HG02759 (cell line): ENCODE data around the gene DIS3L.
"Not testable (repeated sequence)": the region's sequence is repeated elsewhere in the genome, so short reads cannot be mapped to it uniquely, and the experiment has no call there.

Experiments used
- ATAC-seq: cut with Tn5 transposase; IDR thresholded peaks from one replicate; pipeline ENCODE4 v1.9.1; 2021; ENCODE audit warnings: mild to moderate bottlenecking, moderate library complexity; ENCODE audit not compliant: unreplicated experiment

Gene DIS3L

DNA sequence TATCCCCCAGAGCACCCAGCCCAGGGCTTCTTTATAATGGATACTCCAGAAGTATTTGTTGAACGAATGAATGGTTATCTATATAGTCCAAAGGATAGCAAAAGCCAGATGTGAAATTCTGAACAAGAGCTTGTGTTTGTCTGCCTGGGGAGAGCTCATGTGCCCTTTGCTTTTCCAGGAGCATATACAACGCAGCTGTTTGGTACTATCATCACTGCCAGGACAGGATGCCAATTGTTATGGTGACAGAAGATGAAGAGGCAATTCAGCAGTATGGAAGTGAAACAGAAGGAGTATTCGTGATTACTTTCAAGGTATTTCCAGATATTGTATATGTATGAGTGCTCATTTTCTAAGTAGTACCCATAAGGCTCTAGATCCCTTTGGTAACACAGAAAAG is 15.2 kb downstream of the DIS3L start:
- no peak for ATAC-seq

DNA sequence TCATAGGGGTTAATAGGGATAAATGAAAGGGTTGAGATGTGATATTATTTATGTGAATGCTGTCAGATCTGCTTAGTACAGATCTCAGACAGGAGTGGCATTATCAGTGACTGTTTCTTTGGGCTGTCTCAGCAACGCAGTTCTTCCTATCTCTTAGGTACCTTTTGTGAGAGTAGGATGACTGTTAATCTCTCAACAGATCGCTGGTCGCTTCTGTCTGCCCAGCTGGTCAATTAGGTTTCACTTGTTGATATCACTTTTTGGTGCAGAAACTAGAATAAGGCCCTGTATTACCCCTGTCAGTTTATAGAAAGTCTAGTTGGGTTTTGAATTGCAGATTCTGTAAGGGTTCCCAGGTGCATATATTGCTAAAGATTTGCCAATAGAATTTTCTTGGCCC is 16.5 kb downstream of the DIS3L start:
- no peak for ATAC-seq

DNA sequence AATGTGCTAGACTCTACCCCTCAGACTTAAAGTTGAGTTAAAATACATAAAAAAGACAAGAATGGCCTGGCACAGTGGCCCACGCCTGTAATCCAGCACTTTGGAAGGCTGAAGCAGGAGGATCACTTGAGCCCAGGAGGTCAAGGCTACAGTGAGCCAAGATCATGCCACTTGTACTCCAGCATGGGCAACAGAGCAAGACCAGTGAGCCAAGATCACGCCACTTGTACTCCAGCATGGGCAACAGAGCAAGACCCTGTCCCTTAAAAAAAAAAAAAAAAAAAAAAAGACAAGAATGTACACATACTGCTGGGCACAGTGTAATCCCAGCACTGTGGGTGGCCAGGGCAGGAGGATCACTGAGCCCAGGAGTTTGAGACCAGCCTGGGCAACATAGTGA is 17.4 kb downstream of the DIS3L start:
- no peak for ATAC-seq

DNA sequence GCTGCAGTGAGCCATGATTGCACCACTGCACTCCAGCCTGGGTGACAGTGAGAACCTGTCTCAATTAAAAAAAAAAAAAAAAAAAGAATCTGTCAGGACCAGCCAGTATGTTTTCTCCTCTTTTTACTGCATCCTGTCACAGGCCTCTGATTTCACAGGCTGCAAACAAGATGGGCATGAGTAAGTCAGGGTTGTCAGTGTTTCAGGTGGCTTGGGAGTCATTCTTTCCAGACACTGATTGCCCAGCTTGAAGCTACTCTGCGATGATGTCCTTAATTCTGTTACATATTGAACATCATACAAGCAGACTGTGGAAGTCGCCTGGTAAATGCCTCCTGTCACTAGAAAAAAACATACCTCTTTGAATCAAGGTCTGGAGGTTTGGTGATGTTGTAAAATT is 18.8 kb downstream of the DIS3L start:
- no peak for ATAC-seq

DNA sequence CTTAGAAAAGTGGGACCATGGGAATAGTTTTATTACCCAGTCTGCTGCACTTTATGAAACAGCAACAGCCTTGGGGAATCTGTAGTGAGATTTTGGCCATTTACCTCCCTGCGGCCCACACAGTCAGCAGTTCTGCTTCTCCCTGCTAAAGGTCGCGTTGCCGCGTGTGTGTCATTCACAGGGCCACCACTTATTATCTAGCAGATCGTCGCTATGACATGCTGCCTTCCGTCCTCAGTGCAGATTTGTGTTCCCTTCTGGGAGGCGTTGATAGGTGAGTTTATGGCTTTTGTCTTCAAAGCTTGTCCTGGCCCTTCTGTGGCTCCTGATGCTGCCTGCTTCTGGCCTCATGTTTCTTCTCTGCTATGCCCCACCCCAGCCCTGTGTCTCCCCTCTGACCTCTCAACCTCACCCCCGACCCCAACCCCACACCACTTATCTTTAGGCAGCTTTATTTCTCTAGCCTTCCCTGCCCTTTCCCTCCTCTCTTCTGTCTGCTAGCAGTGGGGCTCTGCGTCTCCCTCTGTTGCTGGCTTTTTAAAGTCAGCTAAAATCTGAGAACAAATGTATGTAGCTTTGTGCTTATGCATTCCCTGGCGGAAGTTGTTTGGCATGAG is 30.1 kb downstream of the DIS3L start:
- no peak for ATAC-seq

DNA sequence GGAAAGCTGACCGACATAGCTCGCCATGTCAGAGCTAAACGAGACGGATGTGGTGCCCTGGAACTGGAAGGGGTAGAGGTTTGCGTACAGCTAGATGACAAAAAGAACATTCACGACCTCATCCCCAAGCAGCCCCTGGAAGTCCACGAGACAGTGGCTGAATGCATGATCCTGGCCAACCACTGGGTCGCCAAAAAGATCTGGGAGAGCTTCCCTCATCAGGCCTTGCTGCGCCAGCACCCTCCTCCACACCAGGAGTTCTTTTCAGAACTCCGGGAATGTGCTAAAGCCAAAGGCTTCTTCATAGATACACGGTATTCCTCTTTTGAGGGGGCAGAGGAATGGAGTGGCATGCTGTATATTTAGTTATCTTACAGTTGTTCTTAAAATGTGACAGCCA is 32.7 kb downstream of the DIS3L start:
- ATAC-seq: no peak

DNA sequence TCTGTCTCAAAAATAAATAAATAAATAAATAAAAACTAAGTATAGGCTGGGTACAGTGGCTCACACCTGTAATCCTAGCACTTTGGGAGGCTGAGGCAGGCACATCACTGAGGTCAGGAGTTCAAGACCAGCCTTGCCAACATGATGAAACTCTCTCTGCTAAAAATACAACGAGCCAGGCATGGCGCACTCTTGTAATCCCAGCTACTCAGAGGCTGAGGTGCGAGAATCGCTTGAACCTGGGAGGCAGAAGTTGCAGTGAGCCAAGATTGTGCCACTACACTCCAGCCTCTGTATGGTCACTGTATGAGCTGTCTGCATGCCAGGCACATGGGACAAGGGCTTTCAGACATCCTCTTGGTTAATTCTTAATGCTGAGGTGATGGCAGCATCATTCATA is 34.4 kb downstream of the DIS3L start:
- no peak for ATAC-seq

DNA sequence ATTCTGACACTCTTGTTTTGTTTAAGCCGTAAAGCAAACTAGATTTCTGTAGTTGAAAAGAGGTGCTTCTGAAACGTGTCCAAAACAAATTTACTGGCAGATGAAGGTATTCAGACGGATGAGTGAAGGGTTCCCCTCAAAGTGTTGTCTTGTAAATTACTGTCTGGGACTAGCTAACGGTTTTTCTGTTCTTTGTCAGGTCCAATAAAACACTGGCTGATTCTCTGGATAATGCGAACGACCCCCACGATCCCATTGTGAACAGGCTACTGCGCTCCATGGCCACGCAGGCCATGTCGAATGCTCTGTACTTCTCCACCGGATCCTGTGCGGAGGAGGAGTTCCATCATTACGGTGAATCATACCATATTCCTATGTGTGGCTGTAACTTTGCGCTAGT is 35.4 kb downstream of the DIS3L start:
- no peak for ATAC-seq

DNA sequence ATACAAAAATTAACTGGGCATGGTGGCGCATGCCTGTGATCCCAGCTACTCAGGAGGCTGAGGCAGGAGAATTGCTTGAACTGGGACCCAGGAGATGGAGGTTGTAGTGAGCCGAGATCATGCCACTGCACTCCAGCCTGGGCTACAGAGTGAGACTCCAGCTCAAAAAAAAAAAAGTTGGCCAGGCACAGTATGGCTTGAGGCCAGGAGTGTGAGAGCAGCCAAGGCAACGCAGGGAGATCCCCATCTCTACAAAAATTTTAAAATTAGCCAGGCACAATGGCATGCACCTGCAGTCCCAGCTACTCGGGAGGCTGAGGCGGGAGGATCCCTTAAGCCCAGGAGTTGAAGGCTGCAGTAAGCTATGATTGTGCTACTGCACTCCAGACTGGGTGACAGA is 55.2 kb downstream of the DIS3L start:
- not testable (repeated sequence) for ATAC-seq

DNA sequence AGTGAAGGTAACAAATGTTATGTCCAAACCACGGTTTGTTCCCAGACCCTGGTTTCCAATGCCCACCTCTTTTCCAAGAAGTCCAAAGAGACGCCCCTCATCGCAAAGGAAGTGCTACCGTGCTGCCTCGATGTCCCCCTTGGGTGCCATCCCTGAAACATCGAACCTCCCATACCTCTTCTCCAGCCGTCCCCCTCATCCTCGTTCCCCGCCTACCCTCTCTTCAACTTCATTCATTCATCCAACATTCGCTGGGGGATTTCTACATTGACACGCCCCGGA is 62.6 kb downstream of the DIS3L start:
- ATAC-seq: peak; percentile 4

DNA sequence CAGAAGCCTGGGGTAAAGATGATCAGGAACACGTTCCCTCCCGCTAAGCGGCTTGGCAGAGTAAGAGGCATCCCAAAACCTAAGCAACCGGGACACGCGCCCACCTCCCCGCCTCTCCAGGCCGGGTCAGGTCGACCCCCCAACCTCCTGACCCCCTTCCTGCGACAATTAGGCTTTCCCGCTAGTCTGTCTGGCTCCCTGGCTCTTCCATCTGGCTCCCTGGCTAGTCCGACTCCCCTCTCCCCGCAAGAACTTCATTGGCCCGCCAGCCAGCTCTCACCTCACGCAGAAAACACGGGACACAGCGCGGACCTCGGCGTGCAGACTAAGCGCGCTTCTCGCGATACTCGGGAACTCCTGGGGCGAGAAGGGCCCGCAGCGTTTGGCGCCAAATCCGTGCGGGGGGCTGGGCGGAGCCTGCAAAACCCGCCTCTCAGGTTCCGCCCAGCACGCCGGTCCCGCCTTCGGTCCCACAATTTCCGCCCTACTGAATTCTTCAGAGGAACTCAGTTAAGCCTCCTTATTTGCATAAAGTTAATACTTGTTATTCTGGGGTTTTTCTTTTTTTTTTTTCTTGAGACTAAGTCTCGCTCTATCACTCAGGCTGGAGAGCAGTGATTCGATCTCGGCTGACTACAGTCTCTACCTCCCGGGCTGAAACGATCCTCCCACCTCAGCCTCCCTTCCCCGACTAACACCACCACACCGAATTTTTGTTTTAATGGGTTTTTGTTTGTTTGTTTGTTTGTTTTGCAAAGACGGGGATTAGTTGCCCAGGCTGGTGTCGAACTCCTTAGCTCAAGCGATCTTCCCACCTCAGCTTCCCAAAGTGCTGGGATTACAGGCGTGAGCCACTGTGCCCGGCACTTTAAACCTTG is 63.2 kb downstream of the DIS3L start, which contains the start of gene TIPIN:
Gene TIPIN (minus strand): TSS at position 327 of the 878 bp plus-strand sequence. CDS start 3,738 bp downstream, outside the sequence.
- peak; percentile 96 for ATAC-seq

DNA sequence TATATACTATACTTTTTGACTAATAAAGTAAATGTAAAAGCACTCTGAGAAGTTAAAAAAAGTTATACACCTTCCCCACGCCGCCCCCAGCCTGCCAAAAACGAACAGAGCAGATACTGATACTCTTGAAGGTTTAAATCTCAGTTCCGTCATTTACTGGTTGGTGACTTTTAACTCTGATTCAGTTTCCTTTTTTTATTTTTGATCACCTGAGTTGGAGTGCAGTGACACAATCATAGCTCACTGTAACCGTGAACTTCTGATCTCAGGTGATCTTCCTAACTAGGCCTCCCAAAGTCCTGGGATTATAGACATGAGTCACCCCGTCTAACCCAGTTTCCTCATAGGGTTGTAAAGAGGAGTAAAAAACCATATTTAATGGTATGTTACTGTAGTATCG is 66.4 kb downstream of the DIS3L start:
- ATAC-seq: no peak

DNA sequence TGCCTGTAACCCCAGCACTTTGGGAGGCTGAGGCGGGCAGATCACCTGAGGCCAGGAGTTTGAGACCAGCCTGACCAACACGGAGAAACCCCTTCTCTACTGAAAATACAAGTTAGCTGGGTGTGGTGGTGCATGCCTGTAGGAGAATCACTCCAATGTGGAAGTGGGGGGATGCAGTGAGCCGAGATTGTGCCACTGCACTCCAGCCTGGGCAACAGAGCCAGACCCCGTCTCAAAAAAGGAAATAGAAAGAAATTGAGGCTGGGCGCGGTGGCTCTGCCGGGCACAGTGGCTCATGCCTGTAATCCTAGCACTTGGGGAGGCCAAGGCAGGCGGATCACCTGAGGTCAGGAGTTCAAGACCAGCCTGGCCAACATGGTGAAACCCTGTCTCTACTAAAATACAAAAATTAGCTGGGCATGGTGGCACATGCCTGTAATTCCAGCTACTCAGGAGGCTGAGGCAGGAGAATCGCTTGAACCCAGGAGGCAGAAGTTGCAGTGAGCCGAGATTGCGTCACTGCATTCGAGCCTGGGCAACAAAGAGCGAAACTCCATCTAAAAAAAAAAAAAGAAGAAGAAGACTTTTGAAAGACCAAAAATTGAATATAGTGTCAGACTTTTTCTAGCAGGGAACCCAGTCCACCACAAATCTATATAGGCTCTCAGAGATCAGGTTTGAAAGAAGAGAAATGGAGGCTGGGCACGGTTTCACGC is 68.5 kb downstream of the DIS3L start:
- not testable (repeated sequence) for ATAC-seq

DNA sequence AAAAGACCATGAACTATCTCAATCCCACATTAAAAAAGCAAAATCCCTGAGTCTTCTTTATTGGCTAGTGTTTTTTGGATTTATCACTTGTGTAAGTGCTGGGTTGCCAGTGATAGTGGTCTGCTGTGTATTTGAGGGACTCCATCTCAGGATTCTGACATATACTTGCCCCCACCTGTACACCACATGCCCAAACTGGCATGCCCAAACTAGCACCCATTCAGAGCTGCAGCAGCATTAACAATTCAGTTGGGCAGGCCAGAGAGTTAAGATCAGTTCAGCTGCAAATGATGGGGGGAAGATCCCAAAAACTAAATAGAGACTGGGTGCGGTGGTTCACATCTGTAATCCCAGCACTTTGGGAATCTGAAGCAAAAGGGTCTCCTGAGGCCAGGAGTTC is 69.4 kb downstream of the DIS3L start:
- no peak for ATAC-seq

DNA sequence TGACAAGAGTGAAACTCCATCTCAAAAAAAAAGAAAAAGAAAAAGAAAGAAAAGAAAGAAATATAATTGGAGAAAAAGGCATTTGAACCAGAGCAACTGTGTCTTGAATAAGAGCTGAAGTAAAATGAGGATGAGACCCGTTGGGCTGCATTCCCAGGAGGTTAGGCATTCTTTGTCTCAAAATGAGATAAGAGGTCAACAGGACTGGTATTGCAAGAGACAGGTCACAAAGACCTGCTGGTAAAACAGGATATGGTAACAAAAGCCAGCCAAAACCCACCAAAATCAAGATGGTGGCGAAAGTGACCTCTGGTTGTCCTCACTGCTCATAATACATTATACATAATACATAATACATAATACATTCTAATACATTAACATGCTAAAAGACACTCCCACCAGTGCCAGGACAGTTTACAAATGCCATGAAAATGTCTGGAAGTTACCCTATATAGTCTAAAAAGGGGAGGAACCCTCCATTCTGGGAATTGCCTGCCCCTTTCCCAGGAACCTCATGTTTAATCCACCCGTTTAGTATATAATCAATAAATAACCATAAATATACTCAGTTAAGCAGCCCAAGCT is 71.7 kb downstream of the DIS3L start:
- ATAC-seq: no peak

DNA sequence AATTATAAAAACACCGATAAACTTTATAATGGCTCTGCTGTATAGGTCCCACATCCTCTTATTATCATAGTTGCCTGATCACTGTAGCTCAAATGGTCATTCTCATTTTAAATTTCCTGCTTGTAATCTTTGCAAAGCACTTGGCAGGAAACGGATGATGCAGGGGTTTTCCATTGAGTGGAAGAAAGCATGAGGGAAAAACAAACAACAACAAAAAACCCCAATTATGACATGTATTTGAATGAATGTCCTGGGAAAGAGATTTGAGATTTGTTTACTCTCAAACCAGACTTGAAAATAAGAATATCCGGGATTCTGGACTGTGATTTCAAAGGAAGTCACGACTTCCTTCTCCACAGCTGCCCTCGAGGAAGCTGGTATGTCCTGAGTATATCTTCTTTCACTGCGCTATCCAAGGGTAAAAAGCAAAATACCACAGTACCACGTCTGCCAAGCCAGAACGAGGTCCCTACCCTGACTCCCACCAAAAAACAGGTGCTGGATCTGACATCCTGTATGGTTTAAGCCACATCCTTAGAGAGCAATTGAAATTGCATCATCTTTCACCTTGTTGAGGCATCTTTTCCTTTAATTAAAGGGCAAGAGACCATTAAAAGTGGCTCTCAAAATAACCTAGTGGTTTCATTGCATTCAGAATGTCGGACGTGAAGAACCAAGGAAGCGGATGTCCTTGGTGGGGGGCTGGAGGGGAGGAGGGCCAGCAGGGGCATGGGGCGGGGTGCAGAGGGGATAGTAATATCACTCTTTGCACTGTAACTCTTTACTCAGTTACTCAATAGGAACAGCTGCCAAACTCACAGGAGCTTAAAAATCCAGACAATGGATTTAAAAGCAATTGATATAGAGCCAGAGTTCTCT is 76.6 kb downstream of the DIS3L start:
- no peak for ATAC-seq

DNA sequence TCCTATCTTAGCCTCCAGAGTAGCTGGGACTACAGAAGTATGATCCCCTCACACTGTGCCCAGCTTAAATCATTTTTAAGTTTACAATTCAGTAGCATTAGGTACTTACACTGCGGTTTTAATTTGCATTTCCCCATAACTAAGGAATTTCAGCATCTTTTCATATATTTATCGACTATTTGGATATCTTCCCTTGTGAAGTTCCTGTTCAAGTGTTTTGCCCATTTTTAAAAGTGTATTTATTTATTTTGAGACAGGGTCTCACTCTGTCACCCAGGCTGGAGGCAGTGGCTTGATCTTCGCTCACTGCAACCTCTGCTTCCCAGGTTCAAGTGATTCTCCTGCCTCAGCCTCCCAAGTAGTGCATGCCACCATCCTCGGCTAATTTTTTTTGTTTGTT is 80.8 kb downstream of the DIS3L start:
- ATAC-seq: no peak

DNA sequence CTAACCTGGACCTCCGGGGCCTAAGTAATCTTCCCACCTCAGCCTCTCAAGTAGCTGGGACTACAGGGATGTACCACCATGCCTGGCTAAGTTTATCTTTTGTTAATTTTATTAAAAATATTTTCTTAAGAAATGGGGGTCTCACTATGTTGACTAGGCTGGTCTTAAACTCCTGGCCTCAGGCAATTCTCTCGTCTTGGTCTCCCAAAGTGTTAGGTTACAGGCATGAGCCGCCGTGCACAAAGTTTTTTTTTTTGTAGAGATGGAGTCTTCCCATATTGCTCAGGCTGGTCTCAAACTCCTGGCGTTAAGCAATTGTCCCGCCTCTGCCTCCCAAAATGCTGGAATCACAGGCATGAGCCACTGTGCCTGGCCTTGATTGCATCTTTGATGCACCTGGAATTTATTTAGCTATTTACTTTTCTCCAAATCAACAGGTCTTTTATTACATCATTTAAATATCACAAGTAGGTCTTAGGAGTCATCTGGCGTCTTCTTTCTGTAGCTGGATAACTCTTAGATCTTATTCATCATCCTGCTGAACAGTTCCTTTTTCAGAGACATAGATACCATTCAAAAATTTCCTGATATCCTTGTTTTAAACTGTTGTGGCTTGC is 85.6 kb downstream of the DIS3L start:
- ATAC-seq: no peak

DNA sequence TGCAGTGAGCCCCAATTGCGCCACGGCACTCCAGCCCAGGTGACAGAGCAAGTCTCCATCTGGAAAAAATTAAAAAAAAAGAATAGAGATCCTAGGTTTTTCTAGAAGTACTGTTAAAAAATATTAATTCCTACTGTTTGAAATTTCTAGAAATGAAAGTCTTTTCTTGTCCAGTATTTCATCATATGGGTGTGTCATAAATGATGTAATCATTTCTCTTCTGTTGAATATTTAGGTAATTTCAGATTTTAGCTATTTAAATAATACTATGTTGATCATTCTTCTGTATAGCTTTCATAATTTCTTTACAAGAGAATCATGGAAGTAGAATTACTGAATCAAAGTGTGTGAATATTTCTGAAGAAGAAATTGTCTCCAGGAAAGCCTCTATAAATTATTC is 88.0 kb downstream of the DIS3L start:
- ATAC-seq: not testable (repeated sequence)
